Brain microvascular endothelial cell (primary cell): ENCODE measurements around the gene APLP2.

ENCODE experiments used
- DNase-seq: peaks from one replicate; pipeline ENCODE4 v3.0.0-alpha.2; 2020
- H3K27ac ChIP-seq: fragments of 250-450 bp; sonication (Bioruptor Pico); 2 replicates; pipeline ENCODE4 v1.5.1; 2020; ENCODE audit warnings: mild to moderate bottlenecking, moderate library complexity
- H3K27me3 ChIP-seq: fragments of 250-450 bp; sonication (Bioruptor Pico); replicated peaks from 2 replicates; pipeline ENCODE4 v1.5.1; 2020; ENCODE audit warnings: mild to moderate bottlenecking
- H3K36me3 ChIP-seq: fragments of 250-450 bp; sonication (Bioruptor Pico); replicated peaks from 2 replicates; pipeline ENCODE4 v1.5.1; 2020; ENCODE audit warnings: mild to moderate bottlenecking
- H3K4me3 ChIP-seq: 2 replicates; pipeline ENCODE4 v1.5.1; 2011; ENCODE audit warnings: low read depth, mild to moderate bottlenecking, control low read depth, low read length, moderate library complexity
- CTCF ChIP-seq: IDR thresholded peaks from 2 replicates; pipeline ENCODE4 v1.5.1; 2011; ENCODE audit warnings: low read depth, mild to moderate bottlenecking, moderate library complexity, low read length, control low read depth, inconsistent platforms; ENCODE audit errors: missing control alignments
- in situ Hi-C: cut with HindIII; loops from 2 replicates; pipeline ENCODE4 v1.10.0; 2017; ENCODE audit warnings: low sequenced_read_pairs, low pct_ligation_motif_present

APLP2 gene

GRCh38 chr11:130074736-130075135 lies 5.0 kb downstream of the APLP2 start:
- in situ Hi-C loops: no loop called here

GRCh38 chr11:130076778-130077481 lies 7.2 kb downstream of the APLP2 start:
- H3K36me3 ChIP-seq: no peaks in the 10 kb centered on the region
- H3K27ac ChIP-seq: no peak overlapping the region
- H3K4me3 ChIP-seq: no peak overlapping the region
- in situ Hi-C loops: no loop called here
- DNase-seq: no peak
- no peaks in the 10 kb centered on the region for H3K27me3 ChIP-seq
- TF ChIP-seq CTCF: no peak

More at GRCh38 chr11:130074736-130075135, 5.0 kb downstream of the APLP2 start:
- no peak for DNase-seq
- Histone ChIP-seq H3K4me3 (no peak overlapping the region), H3K27me3 (no peaks in the 10 kb centered on the region), H3K27ac (no peak overlapping the region), H3K36me3 (no peaks in the 10 kb centered on the region)
- TF ChIP-seq CTCF: no peak

GRCh38 chr11:130077671-130078070 lies 8.0 kb downstream of the APLP2 start:
- no peak for TF ChIP-seq CTCF
- DNase-seq: no peak
- in situ Hi-C loops: no loop called here
- Histone ChIP-seq H3K36me3 (no peaks in the 10 kb centered on the region), H3K27ac (no peak overlapping the region), H3K27me3 (no peaks in the 10 kb centered on the region), H3K4me3 (no peak overlapping the region)

- TF ChIP-seq CTCF: no peak
- DNase-seq: no peak
- no peaks in the 10 kb centered on the region for H3K36me3 ChIP-seq
- no peak overlapping the region for H3K27ac ChIP-seq
- no peak overlapping the region for H3K4me3 ChIP-seq
- in situ Hi-C loops: no loop called here
- no peaks in the 10 kb centered on the region for H3K27me3 ChIP-seq
Observed at GRCh38 chr11:130078080-130078479, 8.4 kb downstream of the APLP2 start.

GRCh38 chr11:130085671-130086290 lies 16.1 kb downstream of the APLP2 start:
- in situ Hi-C loops: no loop called here
- TF ChIP-seq CTCF: no peak
- Histone ChIP-seq H3K36me3 (no peaks in the 10 kb centered on the region), H3K27ac (no peak overlapping the region), H3K27me3 (no peaks in the 10 kb centered on the region), H3K4me3 (no peak overlapping the region)
- DNase-seq: no peak
